ENCODE results near the gene CRACDL.
"Not testable (repeated sequence)": the region's sequence is repeated elsewhere in the genome, so short reads cannot be mapped to it uniquely, and the experiment has no call there.

The CRACDL gene

DNA sequence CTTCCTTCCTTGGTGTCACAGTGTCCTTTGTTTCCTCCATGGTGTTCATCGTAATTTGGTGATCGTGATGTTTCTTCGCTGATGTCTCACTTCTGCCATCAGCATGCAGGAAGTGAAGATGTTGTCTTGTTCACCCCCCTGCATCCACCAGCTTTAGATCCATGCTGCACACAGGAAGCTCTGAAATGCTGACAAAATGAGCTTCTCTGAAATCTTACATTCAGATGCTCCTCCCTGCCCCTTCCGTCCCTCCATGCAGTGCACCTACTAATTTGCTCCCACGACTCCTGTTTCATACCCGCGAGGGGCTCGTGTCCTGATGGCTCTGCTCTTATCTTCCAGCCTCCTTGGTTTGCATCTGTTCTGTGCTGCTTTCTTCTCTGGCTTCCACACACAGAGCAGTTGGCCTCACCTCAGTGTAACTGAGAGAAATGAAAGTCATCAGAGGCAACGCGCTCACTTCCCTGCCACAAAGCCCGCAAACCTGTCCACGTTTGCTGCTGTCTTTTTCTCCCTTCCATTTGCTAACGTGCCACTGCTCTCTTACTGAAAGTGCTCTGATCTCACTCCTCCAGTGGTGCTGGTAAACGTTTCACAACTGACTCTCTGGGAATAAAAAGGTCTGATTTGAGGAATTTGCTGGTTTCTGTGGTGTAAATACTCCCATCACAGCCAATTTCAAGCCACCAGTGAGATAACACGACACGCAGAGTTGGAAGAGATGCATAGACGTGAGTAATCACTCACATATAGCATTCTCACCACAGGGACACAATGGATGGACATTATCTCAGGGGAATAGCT, 164.1 kb downstream of the CRACDL start:
- DNase-seq = peak; percentile 64

GRCh38 chr2:98771264-98771663, 164.8 kb downstream of the CRACDL start:
- no peak for DNase-seq

DNA sequence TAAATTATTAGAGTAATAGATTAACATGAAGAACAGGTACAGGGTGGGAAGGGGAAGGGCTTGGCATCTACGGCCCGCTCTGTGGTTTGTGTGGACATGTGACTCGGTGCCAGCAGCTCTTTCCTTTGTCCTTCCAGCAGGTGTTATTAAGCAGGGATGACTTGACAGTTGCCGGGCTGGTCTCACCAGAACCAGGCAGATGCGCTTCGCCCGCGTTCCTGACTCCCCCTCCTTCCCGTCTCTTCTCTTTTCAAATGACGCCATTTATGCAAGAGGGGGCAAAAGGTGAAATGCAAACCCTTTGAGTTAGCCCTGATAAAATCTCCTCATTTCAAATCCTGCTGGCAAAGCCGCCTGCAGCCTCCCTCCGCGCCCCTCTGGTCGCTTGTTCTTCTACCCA, 166.2 kb downstream of the CRACDL start:
- peak; percentile 15 for DNase-seq

DNA sequence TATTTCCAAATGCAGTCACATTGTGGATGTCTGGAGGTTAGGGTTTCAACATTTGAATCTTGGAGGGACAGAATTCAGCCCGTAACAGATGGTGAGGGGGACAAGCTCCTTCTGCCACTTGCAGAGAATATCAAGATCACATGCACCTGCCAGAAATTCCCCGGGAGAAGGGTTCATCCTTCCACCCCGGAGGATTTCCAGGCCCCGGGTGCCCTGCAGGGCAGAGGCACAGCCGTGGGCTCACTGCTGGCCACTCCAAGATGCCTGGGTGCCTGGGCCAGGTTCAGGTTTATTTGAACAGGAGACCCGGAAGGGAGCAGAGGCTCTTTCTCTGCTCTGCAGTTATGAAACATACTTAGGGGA, 166.9 kb downstream of the CRACDL start:
- no peak for DNase-seq

GRCh38 chr2:98768384-98769113, 167.5 kb downstream of the CRACDL start:
- DNase-seq = no peak

DNA sequence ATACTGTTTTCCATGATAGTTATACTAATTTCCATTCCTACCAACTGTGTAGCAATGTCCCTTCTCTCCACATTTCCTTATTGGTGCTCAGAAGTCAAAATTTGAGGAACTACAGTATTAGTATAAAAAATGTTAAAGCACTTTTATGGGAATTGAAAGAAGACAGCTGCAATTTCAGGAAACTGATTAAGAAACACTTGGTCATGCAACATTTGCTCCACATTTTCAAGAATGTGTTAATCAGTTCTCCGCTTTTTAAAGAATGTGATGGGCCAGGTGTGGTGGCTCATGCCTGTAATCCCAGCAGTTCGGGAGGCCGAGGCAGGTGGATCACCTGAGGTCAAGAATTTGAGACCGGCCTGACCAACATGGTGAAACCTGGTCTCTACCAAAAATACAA, 171.5 kb downstream of the CRACDL start:
- no peak for DNase-seq

- no peak for DNase-seq
Measured at GRCh38 chr2:98763209-98763951, 172.6 kb downstream of the CRACDL start.

- DNase-seq = no peak
Measured at GRCh38 chr2:98761909-98762308, 174.1 kb downstream of the CRACDL start.

GRCh38 chr2:98761267-98761781, 174.7 kb downstream of the CRACDL start:
- DNase-seq = peak; percentile 23

DNA sequence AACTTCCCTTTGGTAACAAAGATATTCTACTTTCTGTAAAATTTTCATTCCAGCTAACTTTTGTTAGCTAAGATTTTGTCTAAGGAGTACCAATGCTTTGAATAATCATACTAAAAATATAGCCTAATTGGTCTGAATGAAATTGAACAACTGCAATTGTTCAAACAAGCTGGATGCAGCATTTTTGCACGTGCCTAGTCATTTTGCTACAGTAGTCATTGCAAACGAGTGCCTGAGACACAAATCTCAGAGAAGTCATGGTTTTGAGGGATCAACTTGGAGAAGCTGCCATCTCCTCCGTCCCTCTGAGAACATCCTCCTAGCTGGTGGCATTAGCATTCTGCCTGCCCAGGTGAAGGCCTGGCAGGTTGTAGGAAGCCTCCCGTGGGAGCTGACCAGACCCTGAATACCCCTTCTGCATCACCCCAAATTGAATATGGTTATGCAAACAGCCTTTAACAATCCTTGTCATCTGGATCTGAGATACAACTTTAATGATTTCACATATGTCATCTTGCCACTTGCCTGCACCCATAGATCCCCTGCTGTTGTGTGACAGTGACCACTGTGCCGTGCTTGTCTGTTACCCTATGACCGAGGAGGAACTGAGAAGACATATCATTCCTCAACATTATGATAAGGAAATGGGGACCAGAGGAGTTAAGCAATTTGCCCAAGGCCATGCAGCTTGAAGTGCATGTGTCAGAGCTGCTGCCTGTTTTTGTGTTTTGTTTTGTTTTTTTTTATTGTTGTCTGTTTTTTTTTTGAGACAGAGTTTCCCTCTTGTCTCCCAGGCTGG, 176.0 kb downstream of the CRACDL start:
- no peak for DNase-seq

- DNase-seq = no peak
Measured at GRCh38 chr2:98759338-98759737, 176.7 kb downstream of the CRACDL start.

DNA sequence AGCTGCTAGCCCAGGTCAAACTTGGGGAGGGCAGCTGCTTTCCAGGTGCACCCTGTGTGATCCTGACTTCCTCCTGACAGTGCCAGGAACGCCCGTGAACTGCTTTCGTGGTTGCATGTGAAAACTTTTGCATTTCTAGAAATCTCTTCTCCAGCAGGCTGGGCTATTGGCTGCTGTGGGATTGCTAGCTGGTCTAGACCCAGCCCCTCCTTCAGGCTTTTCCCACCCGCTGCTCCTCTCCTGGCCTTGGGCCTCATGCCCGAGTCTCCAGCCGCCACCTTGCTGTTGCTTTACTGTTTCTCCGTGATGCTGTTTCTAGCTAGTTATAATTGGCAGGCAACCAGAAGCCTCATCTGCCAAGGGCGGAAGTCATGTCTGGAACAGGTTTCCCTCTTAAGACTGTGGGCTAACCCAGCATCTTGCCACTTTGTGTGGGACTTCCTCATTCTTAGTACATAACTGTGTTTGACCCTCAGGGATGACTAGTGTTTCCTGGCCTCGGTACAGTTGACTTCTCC, 178.1 kb downstream of the CRACDL start:
- DNase-seq = peak; percentile 53

GRCh38 chr2:98753801-98754200, 182.2 kb downstream of the CRACDL start:
- no peak for DNase-seq

- not testable (repeated sequence) for DNase-seq
Measured at GRCh38 chr2:98752711-98753110, 183.3 kb downstream of the CRACDL start.

GRCh38 chr2:98751748-98752147, 184.3 kb downstream of the CRACDL start:
- DNase-seq = no peak

GRCh38 chr2:98750593-98751282, 185.3 kb downstream of the CRACDL start:
- no peak for DNase-seq

DNA sequence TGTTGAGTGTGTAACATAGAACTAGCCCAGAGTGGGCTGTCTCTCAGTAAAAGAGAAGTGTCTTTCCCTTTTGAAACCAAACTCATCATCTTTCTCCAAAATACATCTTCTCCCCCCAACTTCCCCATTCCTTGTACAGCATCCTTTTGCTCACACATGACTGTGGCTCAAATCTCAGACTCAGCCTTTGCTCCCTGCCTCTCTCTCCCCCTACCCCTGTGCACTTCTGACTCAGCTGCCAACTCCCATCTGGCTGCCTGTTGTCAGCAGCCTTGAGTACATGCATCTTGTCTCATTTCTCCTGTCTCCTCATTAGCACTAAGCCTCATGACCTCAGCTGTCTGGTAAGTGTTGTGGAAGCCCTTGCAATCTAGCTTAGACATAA, 187.0 kb downstream of the CRACDL start:
- no peak for DNase-seq

DNA sequence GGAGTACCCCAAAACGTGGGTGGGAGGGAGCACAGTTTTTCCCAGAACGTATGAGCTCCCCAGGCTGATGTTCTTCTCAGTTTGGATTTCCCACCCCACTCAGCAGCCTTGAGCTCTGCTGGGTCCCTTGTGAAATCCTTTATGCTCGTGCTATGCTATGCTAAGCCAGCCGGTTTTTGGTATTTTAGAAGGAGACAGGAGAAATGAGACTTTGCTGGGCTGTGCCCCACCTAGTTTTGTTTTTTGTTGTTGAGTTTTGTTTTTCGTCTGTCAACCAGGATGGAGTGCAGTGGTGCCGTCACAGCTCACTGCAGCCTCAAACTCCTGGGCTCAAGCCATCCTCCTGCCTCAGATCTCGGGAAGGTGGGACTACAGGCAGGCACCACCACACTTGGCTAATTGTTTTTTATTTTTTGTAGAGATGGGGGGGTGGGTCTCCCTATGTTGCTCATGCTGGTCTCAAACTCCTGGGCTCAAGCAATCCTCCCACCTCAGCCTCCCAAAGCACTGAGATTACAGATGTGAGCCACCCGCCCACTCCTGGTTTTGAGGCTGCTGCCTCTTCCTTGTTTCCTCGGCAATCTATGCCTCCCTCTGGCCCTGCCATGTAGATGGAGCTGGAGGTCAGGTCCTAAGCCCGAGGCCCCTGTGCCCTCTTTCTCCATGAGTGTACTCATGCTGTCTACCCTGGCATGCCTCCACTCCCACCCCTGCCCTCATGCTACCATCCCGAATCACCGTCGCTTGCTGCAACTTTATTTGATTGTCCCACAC, 187.5 kb downstream of the CRACDL start:
- no peak for DNase-seq

DNA sequence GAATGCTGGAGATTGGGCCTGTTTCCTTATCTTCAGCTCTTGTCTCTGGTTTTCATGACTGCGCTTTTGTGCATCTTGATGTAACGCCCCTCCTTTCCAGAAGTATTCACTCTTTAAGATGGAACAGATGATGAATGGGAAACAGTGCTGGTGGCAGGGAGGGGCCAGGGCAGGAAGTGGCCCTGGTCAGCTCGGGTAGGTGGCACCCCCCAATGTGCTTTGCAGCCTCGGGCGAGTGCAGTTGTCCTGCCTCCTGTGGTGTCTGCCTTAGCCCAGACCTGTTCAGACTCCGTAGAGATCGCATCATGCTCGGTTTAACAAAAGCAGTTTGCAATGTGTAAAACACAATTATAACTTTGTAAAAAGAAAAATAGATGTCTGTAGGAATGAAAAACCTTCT, 188.1 kb downstream of the CRACDL start:
- DNase-seq = no peak

GRCh38 chr2:98746426-98746825, 189.6 kb downstream of the CRACDL start:
- DNase-seq = no peak

- DNase-seq = no peak
Measured at GRCh38 chr2:98744595-98744994, 191.4 kb downstream of the CRACDL start.
